Hepatocyte (in vitro differentiated cells): Measurements from ENCODE around the gene VSTM2L.

Experiments used
- EZH2 ChIP-seq: fragments of 200-600 bp; sonication (generic); IDR thresholded peaks from 2 replicates; pipeline ENCODE4 v1.6.1; 2016; ENCODE audit warnings: antibody characterized with exemption, mild to moderate bottlenecking, borderline replicate concordance
- EZH2phosphoT487 ChIP-seq: fragments of 200-600 bp; sonication (generic); IDR thresholded peaks from one replicate; pipeline ENCODE4 v1.6.1; 2018; ENCODE audit warnings: antibody characterized with exemption, mild to moderate bottlenecking, low read depth, moderate library complexity; ENCODE audit not compliant: unreplicated experiment, severe bottlenecking
- TF ChIP-seq, protein P1 (sequence below): fragments of 200-600 bp; sonication (generic); IDR thresholded peaks from 2 replicates; pipeline ENCODE4 v1.5.1; 2016; ENCODE audit warnings: antibody characterized with exemption, mild to moderate bottlenecking; ENCODE audit not compliant: poor library complexity

GRCh38 chr20:37941332-37941731 lies 38.4 kb downstream of the VSTM2L start:
- TF ChIP-seq EZH2 = no peak
- no peak for TF ChIP-seq EZH2phosphoT487
- TF ChIP-seq, protein P1, sequence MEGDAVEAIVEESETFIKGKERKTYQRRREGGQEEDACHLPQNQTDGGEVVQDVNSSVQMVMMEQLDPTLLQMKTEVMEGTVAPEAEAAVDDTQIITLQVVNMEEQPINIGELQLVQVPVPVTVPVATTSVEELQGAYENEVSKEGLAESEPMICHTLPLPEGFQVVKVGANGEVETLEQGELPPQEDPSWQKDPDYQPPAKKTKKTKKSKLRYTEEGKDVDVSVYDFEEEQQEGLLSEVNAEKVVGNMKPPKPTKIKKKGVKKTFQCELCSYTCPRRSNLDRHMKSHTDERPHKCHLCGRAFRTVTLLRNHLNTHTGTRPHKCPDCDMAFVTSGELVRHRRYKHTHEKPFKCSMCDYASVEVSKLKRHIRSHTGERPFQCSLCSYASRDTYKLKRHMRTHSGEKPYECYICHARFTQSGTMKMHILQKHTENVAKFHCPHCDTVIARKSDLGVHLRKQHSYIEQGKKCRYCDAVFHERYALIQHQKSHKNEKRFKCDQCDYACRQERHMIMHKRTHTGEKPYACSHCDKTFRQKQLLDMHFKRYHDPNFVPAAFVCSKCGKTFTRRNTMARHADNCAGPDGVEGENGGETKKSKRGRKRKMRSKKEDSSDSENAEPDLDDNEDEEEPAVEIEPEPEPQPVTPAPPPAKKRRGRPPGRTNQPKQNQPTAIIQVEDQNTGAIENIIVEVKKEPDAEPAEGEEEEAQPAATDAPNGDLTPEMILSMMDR = peak; percentile 3
